ENCODE results near the gene AGO3. TPM values are rescaled to one million over a fixed set of nuclear protein-coding genes. Genes with fewer than 3 reads are reported as not detected.
A peak's percentile ranks its signal among the peaks of the same experiment; 100 is the strongest.

The AGO3 gene
- total and polyA plus RNA-seq, 4 experiments from 2014 or later = 11.2 to 47.3 (median 29.5) TPM

- H3K4me1 ChIP-seq (ENCODE audit: insufficient read depth, low read length) = peaks cover 18% of the 10 kb centered on the region
- H3K27ac ChIP-seq (ENCODE audit: low read depth, low read length) = peak overlapping the region; percentile 92
- POLR2A ChIA-PET (ENCODE audit: partially characterized antibody) = interaction anchor here (0.7 to 1.2 kb wide), 7 partner anchors 21 to 308 kb away, joined by 3 to 7 read pairs (median 3); partner anchors contain the start of genes AGO3, LSM10, THRAP3 and TRAPPC3
- peaks cover 11 to 38% (median 15%) of the 10 kb centered on the region in 4 donors for H3K4me1 Mint-ChIP-seq
- peaks cover 4 to 11% of the 10 kb centered on the region in 2 donors for H3K27me3 Mint-ChIP-seq
- H3K4me3 Mint-ChIP-seq = peak overlapping the region; percentile 87 to 98 (median 92)
- peaks cover 13 to 33% of the 10 kb centered on the region in 2 donors for H3K36me3 Mint-ChIP-seq
- intact Hi-C loops (cut with micrococcal nuclease) = loop anchor here (2.0 to 5.0 kb wide), 3 partner anchors 159 to 375 kb away; partner anchors contain the start of genes AGO3, MRPS15 and STK40
- no peaks in the 10 kb centered on the region for H3K27me3 ChIP-seq (ENCODE audit: insufficient read depth, low read length)
- H3K4me3 ChIP-seq (ENCODE audit: low read length in 2 of 2) = peak overlapping the region; percentile 17 to 87
- H3K9me3 ChIP-seq (ENCODE audit: control insufficient read depth in 1 of 2, low read length in 2 of 2) = no peaks in the 10 kb centered on the region
- no peaks in the 10 kb centered on the region for H3K9me3 Mint-ChIP-seq
- peaks cover 33% of the 10 kb centered on the region for H3K36me3 ChIP-seq (ENCODE audit: insufficient read depth, low read length)
- CTCF ChIA-PET (ENCODE audit: partially characterized antibody) = interaction anchor here (1.2 to 1.7 kb wide), 2 partner anchors 13 to 45 kb away, joined by 3 to 4 read pairs; no protein-coding TSS in a partner anchor
- DNase-seq = peak in 1 of 5 donors; percentile 16
- H3K27ac Mint-ChIP-seq = peak overlapping the region; percentile 88 to 99 (median 96)
These were observed 158.7 kb downstream of the AGO3 start for GRCh38 chr1:36089393-36090121.

DNA sequence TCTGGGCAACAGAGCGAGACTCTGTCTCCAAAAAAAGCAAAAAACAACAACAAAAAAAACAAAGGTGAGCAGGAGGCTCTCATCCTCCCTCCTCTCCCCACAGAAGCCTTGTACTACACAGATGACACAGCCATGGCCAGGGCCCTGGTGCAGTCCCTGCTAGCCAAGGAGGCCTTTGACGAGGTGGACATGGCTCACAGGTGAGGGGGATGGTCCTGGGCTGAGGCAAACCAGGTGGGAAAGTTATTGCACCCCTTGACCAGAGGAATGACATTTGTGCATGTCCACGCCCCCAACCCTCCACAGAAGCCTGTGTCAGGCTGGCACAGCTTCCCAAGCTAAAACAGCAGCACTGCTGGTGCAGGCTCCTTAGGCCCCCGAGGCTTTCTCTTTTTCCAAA is 160.2 kb downstream of the AGO3 start:
- ChIA-PET CTCF (ENCODE audit: partially characterized antibody) (interaction anchor here (1.0 to 1.1 kb wide), 3 partner anchors 56 to 97 kb away, joined by 3 read pairs; no protein-coding TSS in a partner anchor), POLR2A (ENCODE audit: partially characterized antibody) (interaction anchor here (0.6 kb wide), 1 partner anchor 29 kb away, joined by 4 read pairs; no protein-coding TSS in a partner anchor)
- H3K9me3 ChIP-seq (ENCODE audit: control insufficient read depth in 1 of 2, low read length in 2 of 2) = no peaks in the 10 kb centered on the region
- no peaks in the 10 kb centered on the region for H3K27me3 ChIP-seq (ENCODE audit: insufficient read depth, low read length)
- Mint-ChIP-seq H3K4me1 (peaks cover 11 to 38% (median 15%) of the 10 kb centered on the region in 4 donors), H3K27ac (peak overlapping the region in 1 of 7 donors; percentile 52), H3K9me3 (no peaks in the 10 kb centered on the region), H3K27me3 (peaks cover 0 to 6% of the 10 kb centered on the region in 2 donors), H3K4me3 (no peak overlapping the region), H3K36me3 (peaks cover 13 to 41% of the 10 kb centered on the region in 2 donors)
- H3K4me3 ChIP-seq (ENCODE audit: low read length in 2 of 2) = no peak overlapping the region
- intact Hi-C loops (cut with micrococcal nuclease) = no loop called here
- peaks cover 48% of the 10 kb centered on the region for H3K36me3 ChIP-seq (ENCODE audit: insufficient read depth, low read length)
- H3K4me1 ChIP-seq (ENCODE audit: insufficient read depth, low read length) = peaks cover 18% of the 10 kb centered on the region
- no peak overlapping the region for H3K27ac ChIP-seq (ENCODE audit: low read depth, low read length)
- DNase-seq = no peak

- peaks cover 11 to 38% (median 15%) of the 10 kb centered on the region in 4 donors for H3K4me1 Mint-ChIP-seq
- DNase-seq = no peak
- peaks cover 0 to under 1% of the 10 kb centered on the region in 2 donors for H3K27me3 Mint-ChIP-seq
- Histone ChIP-seq H3K27ac (ENCODE audit: low read depth, low read length) (no peak overlapping the region), H3K27me3 (ENCODE audit: insufficient read depth, low read length) (no peaks in the 10 kb centered on the region), H3K4me1 (ENCODE audit: insufficient read depth, low read length) (peaks cover 18% of the 10 kb centered on the region), H3K9me3 (ENCODE audit: control insufficient read depth in 1 of 2, low read length in 2 of 2) (no peaks in the 10 kb centered on the region), H3K4me3 (ENCODE audit: low read length in 2 of 2) (no peak overlapping the region), H3K36me3 (ENCODE audit: insufficient read depth, low read length) (peaks cover 51% of the 10 kb centered on the region)
- H3K4me3 Mint-ChIP-seq = peak overlapping the region in 2 of 8 donors; percentile 29 to 39
- H3K27ac Mint-ChIP-seq = peak overlapping the region in 4 of 7 donors; percentile 35 to 74 (median 62)
- peaks cover 13 to 42% of the 10 kb centered on the region in 2 donors for H3K36me3 Mint-ChIP-seq
- no peaks in the 10 kb centered on the region for H3K9me3 Mint-ChIP-seq
- intact Hi-C loops (cut with micrococcal nuclease) = no loop called here
- POLR2A ChIA-PET (ENCODE audit: partially characterized antibody) = interaction anchor here (0.6 kb wide), 1 partner anchor 29 kb away, joined by 4 read pairs; no protein-coding TSS in a partner anchor
- CTCF ChIA-PET (ENCODE audit: partially characterized antibody) = interaction anchor here (1.0 to 1.1 kb wide), 2 partner anchors 43 to 96 kb away, joined by 3 to 4 read pairs; no protein-coding TSS in a partner anchor
These were observed 160.8 kb downstream of the AGO3 start for GRCh38 chr1:36091698-36092097.

DNA sequence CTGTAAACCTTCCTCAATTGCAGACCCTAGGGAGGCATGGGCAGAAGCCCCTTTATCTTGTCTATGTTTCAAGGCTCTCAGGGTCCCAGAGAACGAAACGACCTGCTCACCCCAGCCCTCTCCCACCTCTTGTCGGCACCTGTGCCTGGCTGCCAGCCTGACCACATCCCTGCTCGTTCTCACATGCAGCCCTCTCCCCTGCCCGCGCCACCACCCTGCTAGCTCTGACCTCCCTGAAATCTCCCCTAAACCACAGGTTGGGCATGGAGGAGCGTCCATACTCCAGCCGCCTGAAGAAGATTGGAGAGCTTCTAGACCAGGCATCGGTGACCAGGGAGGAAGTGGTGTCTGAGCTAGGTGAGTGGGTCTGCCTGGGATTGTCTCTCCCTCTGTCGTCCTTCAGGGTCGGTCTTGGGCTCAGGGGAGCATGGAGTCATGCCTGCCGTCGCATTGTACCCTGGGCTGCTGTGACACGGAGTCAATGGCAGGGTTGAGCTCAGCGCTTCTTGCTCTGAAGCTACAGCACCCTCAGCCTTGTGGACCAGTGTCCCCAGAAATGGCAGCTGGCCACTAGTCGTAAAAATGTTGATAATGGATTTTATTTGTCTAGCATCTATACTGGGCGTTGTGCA is 161.4 kb downstream of the AGO3 start:
- no peak overlapping the region for H3K4me3 Mint-ChIP-seq
- H3K27ac Mint-ChIP-seq = peak overlapping the region in 2 of 7 donors; percentile 35 to 52
- Histone ChIP-seq H3K36me3 (ENCODE audit: insufficient read depth, low read length) (peaks cover 51% of the 10 kb centered on the region), H3K9me3 (ENCODE audit: control insufficient read depth in 1 of 2, low read length in 2 of 2) (no peaks in the 10 kb centered on the region), H3K27me3 (ENCODE audit: insufficient read depth, low read length) (no peaks in the 10 kb centered on the region), H3K4me1 (ENCODE audit: insufficient read depth, low read length) (peaks cover 18% of the 10 kb centered on the region), H3K27ac (ENCODE audit: low read depth, low read length) (no peak overlapping the region), H3K4me3 (ENCODE audit: low read length in 2 of 2) (no peak overlapping the region)
- ChIA-PET CTCF (ENCODE audit: partially characterized antibody) (interaction anchor here (1.1 to 1.4 kb wide), 2 partner anchors 43 to 194 kb away, joined by 4 read pairs; no protein-coding TSS in a partner anchor), POLR2A (ENCODE audit: partially characterized antibody) (interaction anchor here (1.5 kb wide), 1 partner anchor 96 kb away, joined by 4 read pairs; no protein-coding TSS in a partner anchor)
- H3K9me3 Mint-ChIP-seq = no peaks in the 10 kb centered on the region
- DNase-seq = no peak
- intact Hi-C loops (cut with micrococcal nuclease) = no loop called here
- H3K27me3 Mint-ChIP-seq = no peaks in the 10 kb centered on the region
- peaks cover 11 to 38% (median 13%) of the 10 kb centered on the region in 4 donors for H3K4me1 Mint-ChIP-seq
- H3K36me3 Mint-ChIP-seq = peaks cover 13 to 43% of the 10 kb centered on the region in 2 donors

GRCh38 chr1:36092798-36093185 is 161.9 kb downstream of the AGO3 start:
- Histone ChIP-seq H3K27me3 (ENCODE audit: insufficient read depth, low read length) (no peaks in the 10 kb centered on the region), H3K4me1 (ENCODE audit: insufficient read depth, low read length) (peaks cover 18% of the 10 kb centered on the region), H3K9me3 (ENCODE audit: control insufficient read depth in 1 of 2, low read length in 2 of 2) (no peaks in the 10 kb centered on the region), H3K4me3 (ENCODE audit: low read length in 2 of 2) (no peak overlapping the region), H3K36me3 (ENCODE audit: insufficient read depth, low read length) (peaks cover 51% of the 10 kb centered on the region), H3K27ac (ENCODE audit: low read depth, low read length) (no peak overlapping the region)
- peaks cover 13 to 43% of the 10 kb centered on the region in 2 donors for H3K36me3 Mint-ChIP-seq
- no peaks in the 10 kb centered on the region for H3K27me3 Mint-ChIP-seq
- POLR2A ChIA-PET (ENCODE audit: partially characterized antibody) = interaction anchor here (1.5 kb wide), 1 partner anchor 96 kb away, joined by 4 read pairs; no protein-coding TSS in a partner anchor
- H3K27ac Mint-ChIP-seq = no peak overlapping the region
- intact Hi-C loops (cut with micrococcal nuclease) = no loop called here
- no peaks in the 10 kb centered on the region for H3K9me3 Mint-ChIP-seq
- no peak for DNase-seq
- H3K4me1 Mint-ChIP-seq = peaks cover 11 to 38% (median 13%) of the 10 kb centered on the region in 4 donors
- CTCF ChIA-PET (ENCODE audit: partially characterized antibody) = interaction anchor here (1.1 to 1.4 kb wide), 3 partner anchors 10 to 193 kb away, joined by 4 to 5 read pairs (median 4); no protein-coding TSS in a partner anchor
- no peak overlapping the region for H3K4me3 Mint-ChIP-seq

GRCh38 chr1:36093226-36093625 is 162.3 kb downstream of the AGO3 start:
- ChIA-PET CTCF (ENCODE audit: partially characterized antibody) (interaction anchor here (1.2 to 1.4 kb wide), 2 partner anchors 10 to 193 kb away, joined by 4 to 5 read pairs; no protein-coding TSS in a partner anchor), POLR2A (ENCODE audit: partially characterized antibody) (interaction anchor here (1.5 kb wide), 1 partner anchor 95 kb away, joined by 4 read pairs; no protein-coding TSS in a partner anchor)
- intact Hi-C loops (cut with micrococcal nuclease) = no loop called here
- no peak for DNase-seq
- Histone ChIP-seq H3K27me3 (ENCODE audit: insufficient read depth, low read length) (no peaks in the 10 kb centered on the region), H3K27ac (ENCODE audit: low read depth, low read length) (no peak overlapping the region), H3K36me3 (ENCODE audit: insufficient read depth, low read length) (peaks cover 51% of the 10 kb centered on the region), H3K4me1 (ENCODE audit: insufficient read depth, low read length) (peaks cover 16% of the 10 kb centered on the region), H3K4me3 (ENCODE audit: low read length in 2 of 2) (no peak overlapping the region), H3K9me3 (ENCODE audit: control insufficient read depth in 1 of 2, low read length in 2 of 2) (no peaks in the 10 kb centered on the region)
- no peaks in the 10 kb centered on the region for H3K27me3 Mint-ChIP-seq
- peaks cover 13 to 43% of the 10 kb centered on the region in 2 donors for H3K36me3 Mint-ChIP-seq
- no peak overlapping the region for H3K4me3 Mint-ChIP-seq
- peaks cover 10 to 38% (median 13%) of the 10 kb centered on the region in 4 donors for H3K4me1 Mint-ChIP-seq
- no peak overlapping the region for H3K27ac Mint-ChIP-seq
- H3K9me3 Mint-ChIP-seq = no peaks in the 10 kb centered on the region
